NCI-H1417 treated with DMSO at 0.1 percent for 48 hours (cell line): ENCODE measurements around the gene ACTN4.
A peak's percentile ranks its signal among the peaks of the same experiment; 100 is the strongest.
"Not testable (repeated sequence)": the region's sequence is repeated elsewhere in the genome, so short reads cannot be mapped to it uniquely, and the experiment has no call there.

Experiments
- DNase-seq: peaks from one replicate; lab custom pipeline; 2025; lab: John Stamatoyannopoulos, UW

The ACTN4 gene

DNA sequence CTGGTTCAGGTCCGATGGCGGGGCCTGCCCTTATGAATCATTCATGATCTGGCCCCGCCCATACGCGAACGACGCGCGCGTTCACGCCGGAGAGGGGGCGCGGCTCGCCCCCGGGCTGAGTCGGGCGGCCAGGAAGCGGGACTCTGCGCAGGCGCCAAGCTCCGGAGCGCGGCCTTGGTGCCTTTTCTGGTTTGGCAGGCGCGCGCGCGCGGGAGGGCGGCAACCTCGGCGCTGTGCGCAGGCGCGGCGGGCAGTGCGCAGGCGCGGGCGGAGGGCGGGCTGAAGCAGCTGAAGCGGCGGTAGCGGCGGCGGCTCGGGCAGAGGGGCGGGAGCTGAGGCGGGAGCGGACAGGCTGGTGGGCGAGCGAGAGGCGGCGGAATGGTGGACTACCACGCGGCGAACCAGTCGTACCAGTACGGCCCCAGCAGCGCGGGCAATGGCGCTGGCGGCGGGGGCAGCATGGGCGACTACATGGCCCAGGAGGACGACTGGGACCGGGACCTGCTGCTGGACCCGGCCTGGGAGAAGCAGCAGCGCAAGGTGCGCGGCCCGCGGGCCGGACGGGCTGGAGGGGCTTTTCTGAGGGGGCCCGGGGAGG is at the start of gene ACTN4:
TSS of gene ACTN4 (plus strand) at position 282 of the 598 bp plus-strand sequence. CDS start at position 379, 97 bp downstream.
- peak; percentile 61 for DNase-seq

DNA sequence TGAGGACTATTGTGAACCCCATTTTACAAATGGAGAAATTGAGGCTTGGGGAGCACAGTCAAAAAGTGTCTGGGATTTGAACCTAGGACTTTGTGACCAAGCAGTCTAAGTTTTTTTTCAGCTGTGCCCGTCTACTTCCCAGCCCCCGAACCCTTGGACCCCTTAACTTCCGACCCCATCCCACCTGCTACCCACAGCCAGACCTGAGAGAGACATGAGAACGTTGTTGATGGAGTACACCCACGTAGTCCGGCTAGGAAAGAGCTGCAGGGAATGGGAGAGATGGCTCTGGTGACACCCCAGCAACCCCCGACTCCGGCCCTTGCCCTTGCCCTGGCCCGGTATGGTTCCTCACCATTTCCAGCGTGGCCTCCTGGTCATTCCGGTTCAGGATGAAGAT is 47.7 kb upstream of the ACTN4 start:
- no peak for DNase-seq

DNA sequence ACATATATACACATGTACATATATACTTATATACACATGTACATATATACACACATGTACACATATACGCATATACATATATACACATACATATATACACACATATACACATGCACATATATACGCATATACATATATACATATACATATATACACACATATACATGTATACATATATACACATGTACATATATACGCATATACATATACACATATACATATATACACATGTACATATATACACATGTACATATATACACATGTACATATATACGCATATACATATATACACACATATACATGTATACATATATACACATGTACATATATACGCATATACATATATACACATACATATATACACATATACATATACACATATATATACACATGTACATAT is 44.6 kb upstream of the ACTN4 start:
- not testable (repeated sequence) for DNase-seq

GRCh38 chr19:38606131-38606530 is 41.3 kb upstream of the ACTN4 start:
- no peak for DNase-seq

GRCh38 chr19:38614289-38614688 is 33.2 kb upstream of the ACTN4 start:
- no peak for DNase-seq

GRCh38 chr19:38615007-38615581 is 32.4 kb upstream of the ACTN4 start:
- DNase-seq = no peak

DNA sequence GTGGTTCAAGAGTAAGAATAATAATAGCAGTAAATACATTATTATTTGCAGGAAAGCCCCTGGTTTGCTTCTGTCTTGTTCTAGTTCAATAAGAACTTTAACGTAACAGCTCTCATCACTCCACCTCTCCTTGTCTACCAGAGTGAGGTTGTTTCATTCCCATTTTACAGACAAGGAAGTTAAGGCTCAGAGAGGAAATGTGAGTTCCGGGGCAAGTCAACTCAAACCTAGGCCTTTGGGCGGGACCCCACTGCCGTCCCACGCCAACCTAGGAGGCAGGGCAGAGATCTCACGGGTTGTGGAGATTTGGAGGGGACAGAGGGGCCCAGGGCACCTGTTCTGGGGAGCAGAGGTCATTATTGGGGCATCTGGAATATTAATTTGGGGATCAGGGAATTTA is 31.2 kb upstream of the ACTN4 start:
- DNase-seq = no peak

DNA sequence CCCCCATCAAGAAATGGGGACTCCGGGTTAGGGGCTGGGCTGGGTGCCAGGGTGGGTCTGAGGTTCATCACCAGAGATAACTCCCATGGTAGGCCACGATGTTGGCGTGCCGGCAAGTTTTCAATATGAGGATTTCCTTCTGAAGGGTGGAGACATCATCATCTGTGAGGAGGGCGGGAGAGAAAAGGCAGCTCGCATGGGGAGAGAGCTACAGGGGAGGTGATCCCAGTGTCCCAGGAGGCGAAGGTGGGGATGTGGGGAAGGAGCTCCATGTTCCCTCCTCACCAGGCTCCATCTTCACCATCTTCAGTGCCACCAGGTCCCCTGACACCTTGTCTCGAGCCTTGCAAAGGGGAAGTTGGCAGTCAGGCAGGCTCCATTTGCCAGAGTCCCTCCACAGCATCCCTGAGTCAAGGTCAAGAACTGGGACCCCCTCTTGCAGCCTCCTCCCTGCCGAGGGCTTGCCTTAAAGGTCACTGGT is 30.1 kb upstream of the ACTN4 start:
- no peak for DNase-seq

GRCh38 chr19:38617764-38618589 is 29.5 kb upstream of the ACTN4 start, which contains the start of gene MAP4K1:
Gene MAP4K1, minus strand, starts transcription at chr19:38617953. Its CDS starts 58 bp downstream, at chr19:38617895.
- DNase-seq = no peak

DNA sequence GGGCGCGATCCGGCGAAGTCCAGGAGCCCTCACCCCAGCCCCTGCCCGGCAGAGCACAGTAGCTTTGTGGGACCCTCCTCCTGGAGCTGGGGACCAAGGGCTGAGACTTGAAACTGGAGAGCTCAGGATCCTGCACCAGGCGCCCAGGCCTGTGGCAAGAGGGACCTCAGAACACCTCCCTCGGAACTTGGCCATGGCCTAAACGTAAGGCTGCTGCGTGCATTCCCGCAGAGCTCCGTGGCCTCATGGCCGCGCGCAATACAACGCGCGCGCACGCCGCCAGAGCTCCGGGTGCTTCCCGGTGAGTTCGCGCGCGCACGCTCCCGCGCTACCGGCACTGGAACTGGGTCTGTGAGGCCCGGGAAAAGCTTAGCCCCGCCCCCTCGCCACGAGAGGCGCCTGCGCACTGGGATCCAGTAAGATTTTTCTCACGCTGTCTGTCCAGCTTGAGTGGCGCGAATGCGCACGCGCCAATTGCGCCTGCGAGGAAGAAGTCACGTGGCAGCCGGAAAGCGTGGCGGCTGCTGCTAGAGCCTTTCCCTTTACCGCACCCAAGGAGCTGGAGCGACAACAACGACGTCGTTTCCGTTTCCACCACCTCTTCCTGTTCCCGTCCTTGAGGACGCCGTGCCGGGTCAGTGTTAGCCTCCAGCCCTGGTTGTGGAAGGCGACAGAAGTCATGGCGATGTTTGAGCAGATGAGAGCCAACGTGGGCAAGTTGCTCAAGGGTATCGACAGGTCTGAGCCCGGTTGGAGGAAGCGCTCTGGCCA is 28.7 kb upstream of the ACTN4 start, which contains the start of gene EIF3K:
TSS of gene EIF3K (plus strand) at position 599 of the 771 bp plus-strand sequence. CDS start at position 680, 81 bp downstream.
- DNase-seq = peak; percentile 85

GRCh38 chr19:38619361-38620174 is 27.9 kb upstream of the ACTN4 start:
- no peak for DNase-seq

DNA sequence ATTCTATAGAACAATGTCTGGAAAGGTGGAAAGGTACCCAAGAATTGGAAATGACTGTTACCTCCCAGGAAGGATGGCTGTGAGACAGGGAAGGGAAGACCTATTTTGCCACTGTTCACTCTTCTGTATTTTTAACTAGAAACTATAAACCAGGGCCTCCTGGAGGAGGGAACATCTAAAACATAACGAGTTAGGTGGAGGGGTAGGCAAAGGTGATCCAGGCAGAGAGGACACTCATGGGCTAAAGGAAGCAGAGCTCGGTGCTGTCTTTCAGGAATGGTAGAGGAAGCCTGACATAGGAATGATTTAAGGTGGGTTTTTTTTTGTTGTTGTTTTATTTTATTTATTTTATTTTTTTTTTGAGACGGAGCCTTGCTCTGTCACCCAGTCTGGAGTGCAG is 22.6 kb upstream of the ACTN4 start:
- DNase-seq = no peak

DNA sequence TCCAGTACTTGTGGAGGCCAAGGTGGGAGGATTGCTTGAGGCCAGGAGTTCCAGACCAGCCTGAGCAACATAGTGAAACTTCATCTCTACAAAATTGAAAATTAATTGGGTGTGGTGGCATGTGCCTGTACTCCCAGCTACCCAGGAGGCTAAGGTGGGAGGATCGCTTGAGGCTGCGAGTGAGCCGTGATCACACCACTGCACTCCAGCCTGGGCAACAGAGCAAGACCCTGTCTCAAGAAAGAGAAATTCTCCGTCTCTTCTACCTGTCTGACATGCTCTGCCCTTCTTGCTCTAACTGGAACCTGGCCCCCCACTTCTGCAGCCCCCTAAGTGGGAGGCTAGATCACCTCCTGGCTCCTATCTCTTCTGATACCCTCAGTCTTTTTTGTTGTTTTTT is 21.0 kb upstream of the ACTN4 start:
- DNase-seq = no peak

- no peak for DNase-seq
These were observed 17.9 kb upstream of the ACTN4 start for GRCh38 chr19:38629568-38629967.

DNA sequence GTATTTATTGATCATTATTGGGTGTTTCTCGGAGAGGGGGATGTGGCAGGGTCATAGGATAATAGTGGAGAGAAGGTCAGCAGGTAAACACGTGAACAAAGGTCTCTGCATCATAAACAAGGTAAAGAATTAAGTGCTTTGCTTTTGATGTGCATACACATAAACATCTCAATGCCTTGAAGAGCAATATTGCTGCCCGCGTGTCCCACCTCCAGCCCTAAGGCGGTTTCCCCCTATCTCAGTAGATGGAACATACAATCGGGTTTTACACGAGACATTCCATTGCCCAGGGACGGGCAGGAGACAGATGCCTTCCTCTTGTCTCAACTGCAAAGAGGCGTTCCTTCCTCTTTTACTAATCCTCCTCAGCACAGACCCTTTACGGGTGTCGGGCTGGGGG is 16.1 kb upstream of the ACTN4 start:
- DNase-seq = not testable (repeated sequence)

DNA sequence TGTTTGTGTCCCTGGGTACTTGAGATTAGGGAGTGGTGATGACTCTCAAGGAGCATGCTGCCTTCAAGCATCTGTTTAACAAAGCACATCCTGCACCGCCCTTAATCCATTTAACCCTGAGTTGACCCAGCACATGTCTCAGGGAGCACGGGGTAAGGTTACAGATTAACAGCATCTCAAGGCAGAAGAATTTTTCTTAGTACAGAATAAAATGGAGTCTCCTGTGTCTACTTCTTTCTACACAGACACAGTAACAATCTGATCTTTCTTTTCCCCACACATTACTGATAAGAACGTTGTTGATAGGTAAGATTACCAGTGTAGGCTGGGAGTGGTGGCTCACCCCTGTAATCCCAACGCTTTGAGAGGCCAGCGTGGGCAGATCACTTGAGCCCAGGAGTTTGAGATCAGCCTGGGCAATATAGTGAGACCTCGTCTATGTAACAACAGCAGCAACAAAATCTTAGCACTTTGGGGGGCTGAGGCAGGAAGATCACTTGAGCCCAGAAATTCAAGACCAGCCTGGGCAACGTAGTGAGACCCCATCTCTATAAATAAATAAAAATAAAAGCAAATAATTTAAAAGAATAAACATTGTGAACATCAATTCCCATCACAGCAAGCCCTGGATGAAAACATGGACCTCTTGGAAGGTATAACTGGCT is 15.5 kb upstream of the ACTN4 start:
- DNase-seq = not testable (repeated sequence)

GRCh38 chr19:38632476-38633213 is 14.8 kb upstream of the ACTN4 start:
- DNase-seq = no peak

DNA sequence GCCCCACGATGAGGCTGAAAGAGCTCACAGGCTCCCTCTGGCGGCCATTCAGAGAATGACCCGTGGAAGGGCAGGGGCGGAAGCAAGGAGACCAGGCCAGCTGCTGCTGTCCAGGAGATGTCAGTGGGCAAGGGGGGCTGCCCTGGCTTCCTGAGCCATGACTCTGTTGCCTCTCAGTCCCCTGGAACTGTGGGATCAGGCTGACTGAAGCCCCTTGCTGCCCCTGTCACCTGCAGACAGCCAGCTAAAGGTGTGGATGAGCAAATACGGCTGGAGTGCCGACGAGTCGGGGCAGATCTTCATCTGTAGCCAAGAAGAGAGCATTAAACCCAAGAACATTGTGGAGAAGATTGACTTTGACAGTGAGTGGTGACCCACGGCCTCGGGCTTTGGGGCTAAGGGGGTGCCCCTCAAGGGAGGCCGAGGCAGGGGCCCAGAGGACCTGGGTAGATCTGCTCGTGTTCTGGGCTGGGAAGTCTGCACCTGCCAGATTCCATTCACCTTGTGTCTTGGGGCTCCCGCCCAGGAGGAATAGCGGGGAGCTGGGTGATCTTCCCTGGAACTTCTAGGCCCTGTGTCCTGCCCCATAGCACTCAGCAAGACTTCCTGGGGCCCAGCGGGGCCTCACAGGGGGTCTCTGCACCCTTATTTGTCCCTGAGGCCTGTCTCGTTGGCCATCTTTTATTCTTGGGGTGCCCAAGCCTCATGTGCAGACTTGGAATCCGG is 12.5 kb upstream of the ACTN4 start:
- no peak for DNase-seq
